ENCODE measurements around the gene GPR84.

DNA sequence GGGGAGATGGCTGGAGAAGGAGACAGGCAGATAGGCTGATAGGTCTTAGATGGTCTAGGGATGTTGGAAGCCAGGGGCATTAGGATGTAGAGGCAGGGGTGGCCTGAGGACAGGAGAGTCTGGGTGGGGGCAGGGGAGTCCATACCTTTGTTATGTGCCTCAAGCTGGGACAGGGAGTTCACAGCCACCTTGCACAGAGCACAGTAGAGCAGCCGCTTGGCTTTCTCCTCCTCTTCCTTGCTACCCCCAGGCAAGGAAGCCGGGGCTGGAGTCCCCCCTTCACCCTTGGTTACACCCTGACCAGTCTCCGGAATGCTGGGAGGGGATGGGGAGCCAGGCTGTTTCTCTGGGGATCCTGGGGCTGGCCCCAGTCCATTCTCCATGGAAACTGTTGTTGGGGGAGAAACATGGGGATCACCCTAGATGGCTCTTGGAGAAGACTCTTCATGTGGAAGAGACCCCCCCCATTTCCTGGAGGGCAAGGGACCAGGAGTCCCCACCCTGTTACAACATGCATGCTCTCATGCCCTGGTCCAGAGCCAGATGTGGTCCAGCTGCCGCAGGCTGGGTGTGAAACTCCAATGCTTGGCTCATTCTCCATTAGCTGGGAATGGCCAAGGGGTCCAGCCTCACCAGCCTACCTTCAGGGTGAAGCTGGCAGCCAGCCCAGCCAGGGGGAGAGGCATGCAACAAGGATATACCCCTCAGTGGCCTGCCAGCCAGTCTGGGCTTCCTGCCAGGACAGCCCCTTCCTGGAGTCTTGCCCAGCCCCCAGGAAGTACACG lies 7.2 kb upstream of the GPR84 start:
- TF ChIP-seq, protein P1, sequence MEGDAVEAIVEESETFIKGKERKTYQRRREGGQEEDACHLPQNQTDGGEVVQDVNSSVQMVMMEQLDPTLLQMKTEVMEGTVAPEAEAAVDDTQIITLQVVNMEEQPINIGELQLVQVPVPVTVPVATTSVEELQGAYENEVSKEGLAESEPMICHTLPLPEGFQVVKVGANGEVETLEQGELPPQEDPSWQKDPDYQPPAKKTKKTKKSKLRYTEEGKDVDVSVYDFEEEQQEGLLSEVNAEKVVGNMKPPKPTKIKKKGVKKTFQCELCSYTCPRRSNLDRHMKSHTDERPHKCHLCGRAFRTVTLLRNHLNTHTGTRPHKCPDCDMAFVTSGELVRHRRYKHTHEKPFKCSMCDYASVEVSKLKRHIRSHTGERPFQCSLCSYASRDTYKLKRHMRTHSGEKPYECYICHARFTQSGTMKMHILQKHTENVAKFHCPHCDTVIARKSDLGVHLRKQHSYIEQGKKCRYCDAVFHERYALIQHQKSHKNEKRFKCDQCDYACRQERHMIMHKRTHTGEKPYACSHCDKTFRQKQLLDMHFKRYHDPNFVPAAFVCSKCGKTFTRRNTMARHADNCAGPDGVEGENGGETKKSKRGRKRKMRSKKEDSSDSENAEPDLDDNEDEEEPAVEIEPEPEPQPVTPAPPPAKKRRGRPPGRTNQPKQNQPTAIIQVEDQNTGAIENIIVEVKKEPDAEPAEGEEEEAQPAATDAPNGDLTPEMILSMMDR (optimal IDR thresholded peaks at IDR 0.05 in 1 of 3, IDR thresholded peaks at IDR 0.05 in 1 of 3, conservative IDR thresholded peaks at IDR 0.05 in 1 of 3; ENCODE audit: extremely low read depth in 1 of 3, insufficient read depth in 2 of 3, low read length in 3 of 3) = no peak
- no peak for TF ChIP-seq EZH2 (IDR thresholded peaks at IDR 0.05; ENCODE audit: low read length)

All from keratinocyte (primary cell).